DND-41 (cell line): ENCODE results near the gene TMEM14C.

Experiments
- EZH2 ChIP-seq: IDR thresholded peaks from 3 replicates; pipeline ENCODE4 v1.6.1; 2012; ENCODE audit warnings: borderline replicate concordance, low read depth, mild to moderate bottlenecking, moderate library complexity, low read length, inconsistent platforms; ENCODE audit not compliant: severe bottlenecking
- TF ChIP-seq, protein P1 (sequence below): IDR thresholded peaks from 2 replicates; pipeline ENCODE4 v1.5.1; 2012; ENCODE audit warnings: borderline replicate concordance, low read length, moderate library complexity, mild to moderate bottlenecking; ENCODE audit not compliant: poor library complexity, severe bottlenecking; ENCODE audit errors: extremely low read depth

- TF ChIP-seq, protein P1, sequence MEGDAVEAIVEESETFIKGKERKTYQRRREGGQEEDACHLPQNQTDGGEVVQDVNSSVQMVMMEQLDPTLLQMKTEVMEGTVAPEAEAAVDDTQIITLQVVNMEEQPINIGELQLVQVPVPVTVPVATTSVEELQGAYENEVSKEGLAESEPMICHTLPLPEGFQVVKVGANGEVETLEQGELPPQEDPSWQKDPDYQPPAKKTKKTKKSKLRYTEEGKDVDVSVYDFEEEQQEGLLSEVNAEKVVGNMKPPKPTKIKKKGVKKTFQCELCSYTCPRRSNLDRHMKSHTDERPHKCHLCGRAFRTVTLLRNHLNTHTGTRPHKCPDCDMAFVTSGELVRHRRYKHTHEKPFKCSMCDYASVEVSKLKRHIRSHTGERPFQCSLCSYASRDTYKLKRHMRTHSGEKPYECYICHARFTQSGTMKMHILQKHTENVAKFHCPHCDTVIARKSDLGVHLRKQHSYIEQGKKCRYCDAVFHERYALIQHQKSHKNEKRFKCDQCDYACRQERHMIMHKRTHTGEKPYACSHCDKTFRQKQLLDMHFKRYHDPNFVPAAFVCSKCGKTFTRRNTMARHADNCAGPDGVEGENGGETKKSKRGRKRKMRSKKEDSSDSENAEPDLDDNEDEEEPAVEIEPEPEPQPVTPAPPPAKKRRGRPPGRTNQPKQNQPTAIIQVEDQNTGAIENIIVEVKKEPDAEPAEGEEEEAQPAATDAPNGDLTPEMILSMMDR: no peak
- no peak for TF ChIP-seq EZH2
Measured at GRCh38 chr6:10725716-10726115, 2.8 kb downstream of the TMEM14C start.
